Measurements from ENCODE around the gene ALOX5AP. TPM values are rescaled to one million over a fixed set of nuclear protein-coding genes. Genes with fewer than 3 reads are reported as not detected.

The ALOX5AP gene
- total and polyA plus RNA-seq, 7 experiments from 2014 or later = 22.1 to 198 (median 46.9) TPM

DNA sequence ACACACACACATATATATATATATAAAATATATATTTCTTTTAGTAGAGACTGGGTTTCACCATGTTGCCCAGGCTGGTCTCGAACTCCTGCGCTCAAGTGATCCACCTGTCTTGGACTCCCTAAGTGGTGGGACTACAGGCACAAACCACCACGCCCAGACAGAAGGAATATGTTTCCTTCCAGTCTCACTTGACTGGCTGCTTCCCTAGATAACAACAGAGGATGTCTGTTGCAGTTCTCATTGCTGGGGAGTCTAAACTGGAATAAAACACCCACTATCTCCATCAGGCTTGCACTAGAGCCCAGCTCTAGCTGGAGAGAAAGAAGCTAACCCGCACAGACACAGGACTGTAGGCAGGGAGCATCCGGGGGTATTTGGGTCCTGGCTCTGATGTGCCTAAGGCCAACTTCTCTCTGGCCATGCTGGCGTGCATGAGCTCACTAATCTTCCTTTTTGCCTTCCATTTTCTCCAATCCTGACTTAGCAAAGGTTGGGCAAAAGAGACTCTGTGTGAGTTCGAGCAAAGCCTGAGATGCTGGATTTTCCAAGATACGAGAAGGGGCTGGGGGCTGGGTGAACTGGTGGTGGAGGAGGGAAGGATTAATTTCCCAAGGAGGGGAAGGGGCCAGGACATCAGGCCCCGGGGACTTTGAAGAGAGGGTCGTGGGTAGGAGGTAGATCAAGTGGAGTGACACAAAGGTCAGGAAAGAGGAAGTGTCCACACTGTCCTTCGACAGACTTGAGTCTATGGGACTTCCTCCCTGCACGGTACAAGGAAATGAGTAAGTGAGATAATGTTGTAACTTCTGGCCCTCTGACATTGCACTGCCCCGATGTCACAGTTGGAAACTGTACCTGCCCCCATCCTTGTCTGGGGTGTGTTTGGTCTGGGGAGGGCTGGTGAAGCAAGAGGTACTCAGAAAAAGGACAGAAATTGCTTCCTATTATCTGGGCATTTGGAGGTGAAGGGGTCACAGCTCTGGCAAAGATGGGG lies 22.5 kb upstream of the ALOX5AP start:
- no peaks in the 10 kb centered on the region for H3K9me3 ChIP-seq (ENCODE audit: control insufficient read depth in 2 of 3, low read length in 3 of 3)
- ChIA-PET CTCF (no interaction called here), POLR2A (no interaction called here)
- H3K4me1 ChIP-seq (ENCODE audit: control insufficient read depth in 2 of 2, insufficient read depth in 2 of 2, low read length in 2 of 2) = no peaks in the 10 kb centered on the region
- DNase-seq (no peak), ATAC-seq (peak; percentile 91)
- H3K4me3 ChIP-seq (ENCODE audit: low read length) = no peak overlapping the region
- Mint-ChIP-seq H3K9me3 (no peaks in the 10 kb centered on the region), H3K4me3 (no peak overlapping the region), H3K36me3 (peaks cover 0 to 4% (median 0%) of the 10 kb centered on the region in 5 donors), H3K27me3 (peaks cover 0 to 10% (median 0%) of the 10 kb centered on the region in 5 donors), H3K27ac (peak overlapping the region in 2 of 9 donors; percentile 65 to 82), H3K4me1 (peaks cover 0 to 30% (median 0%) of the 10 kb centered on the region in 7 donors)
- H3K36me3 ChIP-seq (ENCODE audit: control insufficient read depth in 2 of 3, insufficient read depth in 3 of 3, low read length in 3 of 3) = no peaks in the 10 kb centered on the region
- H3K27ac ChIP-seq (ENCODE audit: low read depth, low read length) = no peak overlapping the region
- H3K27me3 ChIP-seq (ENCODE audit: control insufficient read depth in 2 of 2, insufficient read depth in 2 of 2, low read length in 2 of 2) = no peaks in the 10 kb centered on the region
- intact Hi-C loops (cut with micrococcal nuclease) = no loop called here

DNA sequence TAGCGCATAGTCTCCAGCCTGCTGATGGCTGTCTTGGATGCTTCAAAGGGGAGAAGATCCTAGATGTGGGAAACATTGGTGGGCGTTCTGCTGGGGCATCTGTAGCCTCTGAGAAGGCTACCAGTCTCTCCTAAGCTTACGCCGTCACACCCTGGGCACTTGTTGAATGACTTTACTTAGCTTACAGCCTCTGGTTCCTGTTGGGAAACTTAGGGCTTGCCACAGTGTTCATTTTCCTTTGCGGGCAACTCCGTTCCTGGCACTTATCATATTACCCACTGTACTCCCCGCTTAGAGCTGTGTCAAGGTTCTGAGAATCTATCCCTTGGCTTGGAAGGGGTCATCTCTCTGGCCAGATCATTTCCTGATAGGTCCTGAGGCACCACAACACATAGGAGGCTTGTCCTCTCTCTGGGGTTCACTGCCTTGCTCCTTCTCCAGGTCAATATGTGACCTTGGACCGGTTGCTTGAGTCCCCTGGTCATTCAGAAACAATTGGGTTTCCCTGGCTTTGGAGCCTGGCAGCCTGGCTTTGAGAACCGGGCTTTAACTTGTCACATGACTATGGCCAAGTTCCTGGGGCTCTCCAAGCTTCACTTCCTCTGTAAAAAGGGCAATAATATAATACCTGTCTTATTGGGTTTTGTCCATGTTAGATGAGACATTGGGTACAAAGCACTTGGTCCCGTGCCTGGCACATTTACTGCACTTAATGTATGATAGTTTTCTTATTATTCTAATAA lies 20.5 kb upstream of the ALOX5AP start:
- peaks cover 0 to 30% (median 0%) of the 10 kb centered on the region in 7 donors for H3K4me1 Mint-ChIP-seq
- intact Hi-C loops (cut with micrococcal nuclease) = no loop called here
- no peaks in the 10 kb centered on the region for H3K9me3 Mint-ChIP-seq
- POLR2A ChIA-PET = no interaction called here
- no peak overlapping the region for H3K27ac ChIP-seq (ENCODE audit: low read depth, low read length)
- H3K27me3 ChIP-seq (ENCODE audit: control insufficient read depth in 2 of 2, insufficient read depth in 2 of 2, low read length in 2 of 2) = no peaks in the 10 kb centered on the region
- H3K27ac Mint-ChIP-seq = no peak overlapping the region
- no peaks in the 10 kb centered on the region for H3K4me1 ChIP-seq (ENCODE audit: control insufficient read depth in 2 of 2, insufficient read depth in 2 of 2, low read length in 2 of 2)
- ATAC-seq (peak; percentile 47), DNase-seq (no peak)
- no peaks in the 10 kb centered on the region for H3K9me3 ChIP-seq (ENCODE audit: control insufficient read depth in 2 of 3, low read length in 3 of 3)
- CTCF ChIA-PET = no interaction called here
- peaks cover 0 to 5% (median 0%) of the 10 kb centered on the region in 5 donors for H3K27me3 Mint-ChIP-seq
- H3K36me3 Mint-ChIP-seq = peaks cover 0 to 4% (median 0%) of the 10 kb centered on the region in 5 donors
- H3K4me3 Mint-ChIP-seq = no peak overlapping the region
- no peaks in the 10 kb centered on the region for H3K36me3 ChIP-seq (ENCODE audit: control insufficient read depth in 2 of 3, insufficient read depth in 3 of 3, low read length in 3 of 3)
- H3K4me3 ChIP-seq (ENCODE audit: low read length) = no peak overlapping the region

DNA sequence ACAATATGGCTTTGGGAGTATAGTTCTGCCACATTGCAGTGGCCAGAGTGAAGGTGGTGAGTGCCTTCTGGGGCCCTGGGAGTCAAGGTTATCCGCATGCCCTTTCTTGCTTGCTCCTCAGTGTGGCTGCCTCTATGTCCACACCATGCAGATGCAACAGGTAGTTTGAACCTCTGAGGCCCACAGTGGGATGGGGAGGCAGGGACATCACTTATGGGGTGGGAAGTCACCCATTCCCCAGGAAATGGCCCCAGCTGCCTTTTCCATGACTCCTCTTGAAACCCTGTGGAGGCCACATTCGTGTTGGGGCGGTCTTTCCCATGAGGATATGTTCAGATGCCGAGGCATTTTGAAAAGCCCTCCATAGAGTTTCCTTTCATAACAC lies 20.0 kb upstream of the ALOX5AP start:
- Histone ChIP-seq H3K27ac (ENCODE audit: low read depth, low read length) (no peak overlapping the region), H3K4me1 (ENCODE audit: control insufficient read depth in 2 of 2, insufficient read depth in 2 of 2, low read length in 2 of 2) (no peaks in the 10 kb centered on the region), H3K4me3 (ENCODE audit: low read length) (no peak overlapping the region), H3K36me3 (ENCODE audit: control insufficient read depth in 2 of 3, insufficient read depth in 3 of 3, low read length in 3 of 3) (no peaks in the 10 kb centered on the region), H3K9me3 (ENCODE audit: control insufficient read depth in 2 of 3, low read length in 3 of 3) (no peaks in the 10 kb centered on the region), H3K27me3 (ENCODE audit: control insufficient read depth in 2 of 2, insufficient read depth in 2 of 2, low read length in 2 of 2) (no peaks in the 10 kb centered on the region)
- no peak overlapping the region for H3K27ac Mint-ChIP-seq
- POLR2A ChIA-PET = no interaction called here
- DNase-seq (no peak), ATAC-seq (no peak)
- H3K4me1 Mint-ChIP-seq = peaks cover 0 to 32% (median 0%) of the 10 kb centered on the region in 7 donors
- H3K9me3 Mint-ChIP-seq = no peaks in the 10 kb centered on the region
- intact Hi-C loops (cut with micrococcal nuclease) = no loop called here
- peaks cover 0 to 5% (median 0%) of the 10 kb centered on the region in 5 donors for H3K27me3 Mint-ChIP-seq
- no peak overlapping the region for H3K4me3 Mint-ChIP-seq
- CTCF ChIA-PET = no interaction called here
- H3K36me3 Mint-ChIP-seq = peaks cover 0 to 4% (median 0%) of the 10 kb centered on the region in 5 donors

DNA sequence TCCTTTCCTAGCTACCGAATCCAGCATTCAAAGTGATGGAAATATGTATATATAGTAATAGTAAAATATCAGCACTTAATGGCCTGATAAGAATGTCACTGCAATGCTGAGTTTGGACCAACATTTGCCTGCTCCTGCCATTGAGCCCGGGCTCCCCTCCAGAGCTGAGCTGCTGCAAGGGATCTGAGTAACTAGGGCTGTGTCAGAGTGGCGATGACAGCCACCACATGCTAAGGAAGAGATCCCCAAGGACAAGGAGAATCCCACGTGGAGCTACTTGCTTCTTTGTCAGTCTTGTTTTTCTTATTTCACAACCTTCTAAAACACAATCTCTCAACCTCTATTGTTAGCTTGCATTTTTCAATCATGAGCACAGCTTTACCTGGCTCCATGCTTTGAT lies 19.5 kb upstream of the ALOX5AP start:
- H3K4me1 ChIP-seq (ENCODE audit: control insufficient read depth in 2 of 2, insufficient read depth in 2 of 2, low read length in 2 of 2) = no peaks in the 10 kb centered on the region
- intact Hi-C loops (cut with micrococcal nuclease) = no loop called here
- H3K36me3 Mint-ChIP-seq = peaks cover 0 to 4% (median 0%) of the 10 kb centered on the region in 5 donors

DNA sequence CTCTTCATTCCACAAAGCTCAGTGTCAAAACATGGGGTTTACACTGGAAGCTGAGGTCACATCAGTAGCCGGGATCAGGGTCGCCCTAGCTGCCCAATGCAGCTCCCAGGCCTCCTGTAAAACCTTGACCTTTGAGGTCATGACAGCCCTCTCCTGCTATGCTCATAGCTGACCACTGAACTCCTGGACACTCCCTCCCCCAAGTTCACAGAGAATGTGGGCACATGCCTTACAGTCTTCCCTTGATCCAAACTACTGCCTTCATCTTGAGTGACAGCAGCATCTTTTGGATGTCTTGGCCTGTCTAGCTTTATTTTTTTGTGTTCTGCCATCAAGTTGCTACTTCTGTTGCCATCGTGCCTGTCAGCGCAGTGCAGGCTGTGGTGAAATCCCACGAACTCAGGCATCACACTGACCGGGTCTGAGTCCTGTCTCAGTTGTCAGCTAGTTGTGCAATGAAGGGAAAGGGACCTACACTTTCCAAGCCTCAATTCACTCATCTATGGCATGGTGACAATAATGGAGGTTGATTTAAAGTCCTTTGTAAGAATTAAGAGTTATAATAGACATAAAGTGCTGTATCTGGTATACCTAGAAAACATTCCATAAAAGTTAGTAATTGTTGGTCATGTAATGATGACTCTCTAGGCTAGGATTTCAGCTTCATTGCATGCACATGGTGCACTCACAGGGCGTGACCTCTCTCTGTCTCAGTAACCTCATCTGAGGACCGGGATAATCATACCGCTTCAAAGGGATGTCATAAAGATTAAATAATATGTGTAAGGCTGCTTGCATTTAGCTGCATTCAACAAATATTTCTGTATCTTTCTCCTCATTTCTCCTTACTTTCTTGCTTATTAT lies 16.4 kb upstream of the ALOX5AP start:
- Histone ChIP-seq H3K4me3 (ENCODE audit: low read length) (no peak overlapping the region), H3K9me3 (ENCODE audit: control insufficient read depth in 2 of 3, low read length in 3 of 3) (no peaks in the 10 kb centered on the region), H3K36me3 (ENCODE audit: control insufficient read depth in 2 of 3, insufficient read depth in 3 of 3, low read length in 3 of 3) (no peaks in the 10 kb centered on the region), H3K4me1 (ENCODE audit: control insufficient read depth in 2 of 2, insufficient read depth in 2 of 2, low read length in 2 of 2) (no peaks in the 10 kb centered on the region), H3K27me3 (ENCODE audit: control insufficient read depth in 2 of 2, insufficient read depth in 2 of 2, low read length in 2 of 2) (no peaks in the 10 kb centered on the region), H3K27ac (ENCODE audit: low read depth, low read length) (no peak overlapping the region)
- CTCF ChIA-PET = no interaction called here
- peak; percentile 55 for ATAC-seq
- H3K4me1 Mint-ChIP-seq = peaks cover 0 to 21% (median 0%) of the 10 kb centered on the region in 7 donors
- POLR2A ChIA-PET = no interaction called here
- peaks cover 0 to 5% (median 4%) of the 10 kb centered on the region in 5 donors for H3K27me3 Mint-ChIP-seq
- H3K27ac Mint-ChIP-seq = no peak overlapping the region
- H3K36me3 Mint-ChIP-seq = peaks cover 0 to 1% (median 0%) of the 10 kb centered on the region in 5 donors
- DNase-seq = no peak
- H3K9me3 Mint-ChIP-seq = peaks cover 0 to 3% (median 0%) of the 10 kb centered on the region in 11 donors
- intact Hi-C loops (cut with micrococcal nuclease) = no loop called here
- no peak overlapping the region for H3K4me3 Mint-ChIP-seq

More for the DNA sequence above, 19.5 kb upstream of the ALOX5AP start:
- H3K9me3 Mint-ChIP-seq = no peaks in the 10 kb centered on the region
- ATAC-seq = no peak
- Histone ChIP-seq H3K4me3 (ENCODE audit: low read length) (no peak overlapping the region), H3K36me3 (ENCODE audit: control insufficient read depth in 2 of 3, insufficient read depth in 3 of 3, low read length in 3 of 3) (no peaks in the 10 kb centered on the region), H3K27me3 (ENCODE audit: control insufficient read depth in 2 of 2, insufficient read depth in 2 of 2, low read length in 2 of 2) (no peaks in the 10 kb centered on the region), H3K9me3 (ENCODE audit: control insufficient read depth in 2 of 3, low read length in 3 of 3) (no peaks in the 10 kb centered on the region), H3K27ac (ENCODE audit: low read depth, low read length) (no peak overlapping the region)
- peaks cover 0 to 5% (median 0%) of the 10 kb centered on the region in 5 donors for H3K27me3 Mint-ChIP-seq
- no peak overlapping the region for H3K27ac Mint-ChIP-seq
- ChIA-PET CTCF (no interaction called here), POLR2A (no interaction called here)
- H3K4me1 Mint-ChIP-seq = peaks cover 0 to 37% (median 0%) of the 10 kb centered on the region in 7 donors
- no peak for DNase-seq
- H3K4me3 Mint-ChIP-seq = no peak overlapping the region

DNA sequence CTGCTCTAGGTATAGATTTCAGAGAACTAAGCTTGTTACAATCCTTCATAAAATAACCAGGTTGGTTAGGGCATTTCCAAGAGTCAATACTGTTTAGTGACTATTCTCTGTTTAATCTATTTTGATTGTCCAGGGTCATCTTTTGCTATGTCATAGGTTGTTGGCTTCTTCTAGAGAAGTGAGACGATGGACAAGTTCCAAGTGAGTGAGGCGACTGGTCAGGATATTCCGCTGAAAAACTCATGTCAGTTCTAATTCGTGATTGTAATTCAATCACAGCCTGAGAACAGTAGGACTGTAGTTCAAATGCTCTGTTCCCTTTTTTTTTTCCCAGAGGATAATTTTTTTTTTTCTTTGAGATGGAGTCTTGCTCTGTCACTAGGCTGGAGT lies 15.8 kb upstream of the ALOX5AP start:
- H3K27ac Mint-ChIP-seq = no peak overlapping the region
- H3K36me3 Mint-ChIP-seq = peaks cover 0 to 3% (median 0%) of the 10 kb centered on the region in 5 donors
- H3K4me3 Mint-ChIP-seq = no peak overlapping the region
- DNase-seq (no peak), ATAC-seq (no peak)
- Histone ChIP-seq H3K4me3 (ENCODE audit: low read length) (no peak overlapping the region), H3K4me1 (ENCODE audit: control insufficient read depth in 2 of 2, insufficient read depth in 2 of 2, low read length in 2 of 2) (no peaks in the 10 kb centered on the region), H3K9me3 (ENCODE audit: control insufficient read depth in 2 of 3, low read length in 3 of 3) (no peaks in the 10 kb centered on the region), H3K36me3 (ENCODE audit: control insufficient read depth in 2 of 3, insufficient read depth in 3 of 3, low read length in 3 of 3) (no peaks in the 10 kb centered on the region), H3K27me3 (ENCODE audit: control insufficient read depth in 2 of 2, insufficient read depth in 2 of 2, low read length in 2 of 2) (no peaks in the 10 kb centered on the region), H3K27ac (ENCODE audit: low read depth, low read length) (no peak overlapping the region)
- intact Hi-C loops (cut with micrococcal nuclease) = no loop called here
- POLR2A ChIA-PET = no interaction called here
- peaks cover 0 to 3% (median 0%) of the 10 kb centered on the region in 11 donors for H3K9me3 Mint-ChIP-seq
- H3K4me1 Mint-ChIP-seq = peaks cover 0 to 20% (median 0%) of the 10 kb centered on the region in 7 donors
- CTCF ChIA-PET = no interaction called here
- H3K27me3 Mint-ChIP-seq = peaks cover 0 to 5% (median 4%) of the 10 kb centered on the region in 5 donors
